ENCODE data around the gene TSPAN3. TPM values are rescaled to one million over a fixed set of nuclear protein-coding genes. Genes with fewer than 3 reads are reported as not detected.

TSPAN3 gene
- total RNA-seq, 4 donors from 2014 or later = 34.0 to 115 (median 93.0) TPM

- H3K4me1 ChIP-seq = peaks cover 7% of the 10 kb centered on the region
- no peak for TF ChIP-seq EP300 (IDR thresholded peaks at IDR 0.05)
- TF ChIP-seq, protein P1, sequence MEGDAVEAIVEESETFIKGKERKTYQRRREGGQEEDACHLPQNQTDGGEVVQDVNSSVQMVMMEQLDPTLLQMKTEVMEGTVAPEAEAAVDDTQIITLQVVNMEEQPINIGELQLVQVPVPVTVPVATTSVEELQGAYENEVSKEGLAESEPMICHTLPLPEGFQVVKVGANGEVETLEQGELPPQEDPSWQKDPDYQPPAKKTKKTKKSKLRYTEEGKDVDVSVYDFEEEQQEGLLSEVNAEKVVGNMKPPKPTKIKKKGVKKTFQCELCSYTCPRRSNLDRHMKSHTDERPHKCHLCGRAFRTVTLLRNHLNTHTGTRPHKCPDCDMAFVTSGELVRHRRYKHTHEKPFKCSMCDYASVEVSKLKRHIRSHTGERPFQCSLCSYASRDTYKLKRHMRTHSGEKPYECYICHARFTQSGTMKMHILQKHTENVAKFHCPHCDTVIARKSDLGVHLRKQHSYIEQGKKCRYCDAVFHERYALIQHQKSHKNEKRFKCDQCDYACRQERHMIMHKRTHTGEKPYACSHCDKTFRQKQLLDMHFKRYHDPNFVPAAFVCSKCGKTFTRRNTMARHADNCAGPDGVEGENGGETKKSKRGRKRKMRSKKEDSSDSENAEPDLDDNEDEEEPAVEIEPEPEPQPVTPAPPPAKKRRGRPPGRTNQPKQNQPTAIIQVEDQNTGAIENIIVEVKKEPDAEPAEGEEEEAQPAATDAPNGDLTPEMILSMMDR (IDR thresholded peaks at IDR 0.05) = no peak
- TF ChIP-seq POLR2AphosphoS5 (IDR thresholded peaks at IDR 0.05) = no peak
Measured at GRCh38 chr15:77099741-77100463, 29.0 kb upstream of the TSPAN3 start.

GRCh38 chr15:77098572-77098971 lies 27.7 kb upstream of the TSPAN3 start:
- Histone ChIP-seq H3K27me3 (no peaks in the 10 kb centered on the region), H3K4me3 (no peak overlapping the region), H3K9me3 (no peaks in the 10 kb centered on the region), H3K27ac (no peak overlapping the region), H3K36me3 (no peaks in the 10 kb centered on the region), H3K4me1 (no peaks in the 10 kb centered on the region)
- TF ChIP-seq POLR2AphosphoS5 (IDR thresholded peaks at IDR 0.05) (no peak), EP300 (IDR thresholded peaks at IDR 0.05) (no peak), POLR2A (IDR thresholded peaks at IDR 0.05) (no peak)
- TF ChIP-seq, protein P1 (IDR thresholded peaks at IDR 0.05) = no peak
- no peak for DNase-seq (ENCODE audit: low spot score in 2 of 2)
- 100% methylated on average over 1 of the region's 4 CpGs for WGBS

More at GRCh38 chr15:77099741-77100463, 29.0 kb upstream of the TSPAN3 start:
- Histone ChIP-seq H3K36me3 (no peaks in the 10 kb centered on the region), H3K27me3 (no peaks in the 10 kb centered on the region), H3K9me3 (no peaks in the 10 kb centered on the region), H3K4me3 (no peak overlapping the region), H3K27ac (no peak overlapping the region)
- DNase-seq (ENCODE audit: low spot score in 2 of 2) = no peak
- 88% methylated on average over 4 of the region's 4 CpGs for WGBS

- 88% methylated on average over 5 of the region's 5 CpGs for WGBS
- Histone ChIP-seq H3K9me3 (no peaks in the 10 kb centered on the region), H3K27me3 (no peaks in the 10 kb centered on the region), H3K4me1 (no peaks in the 10 kb centered on the region), H3K27ac (no peak overlapping the region), H3K4me3 (no peak overlapping the region), H3K36me3 (no peaks in the 10 kb centered on the region)
- TF ChIP-seq POLR2AphosphoS5 (IDR thresholded peaks at IDR 0.05) (no peak), POLR2A (IDR thresholded peaks at IDR 0.05) (no peak), EP300 (IDR thresholded peaks at IDR 0.05) (no peak)
- TF ChIP-seq, protein P1 (IDR thresholded peaks at IDR 0.05) = no peak
- DNase-seq (ENCODE audit: low spot score in 2 of 2) = no peak
Measured at GRCh38 chr15:77097921-77098320, 27.0 kb upstream of the TSPAN3 start.

- no peaks in the 10 kb centered on the region for H3K27me3 ChIP-seq
- WGBS = 91% methylated on average over 7 of the region's 7 CpGs
- TF ChIP-seq POLR2AphosphoS5 (IDR thresholded peaks at IDR 0.05) (no peak), POLR2A (IDR thresholded peaks at IDR 0.05) (no peak), EP300 (IDR thresholded peaks at IDR 0.05) (no peak)
- TF ChIP-seq, protein P1 (IDR thresholded peaks at IDR 0.05) = no peak
- no peaks in the 10 kb centered on the region for H3K36me3 ChIP-seq
- H3K4me1 ChIP-seq = no peaks in the 10 kb centered on the region
- DNase-seq (ENCODE audit: low spot score in 2 of 2) = no peak
- H3K4me3 ChIP-seq = no peak overlapping the region
- no peak overlapping the region for H3K27ac ChIP-seq
- no peaks in the 10 kb centered on the region for H3K9me3 ChIP-seq
Measured at GRCh38 chr15:77097248-77097721, 26.4 kb upstream of the TSPAN3 start.

- no peak for DNase-seq (ENCODE audit: low spot score in 2 of 2)
- WGBS = 93% methylated on average over 5 of the region's 7 CpGs
- TF ChIP-seq POLR2A (IDR thresholded peaks at IDR 0.05) = no peak
- TF ChIP-seq POLR2AphosphoS5 (IDR thresholded peaks at IDR 0.05) = no peak
- TF ChIP-seq EP300 (IDR thresholded peaks at IDR 0.05) = no peak
- TF ChIP-seq, protein P1 (IDR thresholded peaks at IDR 0.05) = no peak
- H3K27ac ChIP-seq = no peak overlapping the region
- no peaks in the 10 kb centered on the region for H3K9me3 ChIP-seq
- no peak overlapping the region for H3K4me3 ChIP-seq
- no peaks in the 10 kb centered on the region for H3K27me3 ChIP-seq
- H3K4me1 ChIP-seq = no peaks in the 10 kb centered on the region
- no peaks in the 10 kb centered on the region for H3K36me3 ChIP-seq
Measured at GRCh38 chr15:77096541-77096940, 25.6 kb upstream of the TSPAN3 start.
